Natural killer cell (primary cell): ENCODE results near the gene SOCS7. TPM values are rescaled to one million over a fixed set of nuclear protein-coding genes. Genes with fewer than 3 reads are reported as not detected.

Source experiments
- ATAC-seq, 3 donors: fragments of 150-1000 bp in 2 of 3; fragments of 200-7000 bp in 1 of 3; cut with Tn5 transposase; 1 replicate in 1 of 3; 2 replicates in 2 of 3; pipeline ENCODE4 v1.10.0; 2021; ENCODE audit warnings: mild to moderate bottlenecking in 2 of 3, moderate library complexity in 2 of 3
- DNase-seq, 2 donors: peaks; one replicate each; pipeline versions ENCODE4 v3.0.0 to v3.0.0-alpha.2; 2013 to 2021; ENCODE audit warnings: mixed read lengths in 1 of 2
- H3K27ac ChIP-seq: one replicate; pipeline ENCODE4 v1.5.1; 2013; ENCODE audit warnings: mild to moderate bottlenecking, low read length
- H3K27me3 ChIP-seq: one replicate; pipeline ENCODE4 v1.6.1; 2013; ENCODE audit warnings: low read length; ENCODE audit not compliant: control insufficient read depth, insufficient read depth
- H3K36me3 ChIP-seq: one replicate; pipeline ENCODE4 v1.6.1; 2013; ENCODE audit warnings: low read length; ENCODE audit not compliant: control insufficient read depth, insufficient read depth
- H3K4me1 ChIP-seq: one replicate; pipeline ENCODE4 v1.6.1; 2013; ENCODE audit warnings: low read length; ENCODE audit not compliant: control insufficient read depth, insufficient read depth
- H3K4me3 ChIP-seq: one replicate; pipeline ENCODE4 v1.5.1; 2013; ENCODE audit warnings: low read length
- H3K9me3 ChIP-seq: one replicate; pipeline ENCODE4 v1.6.1; 2013; ENCODE audit warnings: low read length; ENCODE audit not compliant: control insufficient read depth, insufficient read depth
- H3K27ac Mint-ChIP-seq, 2 donors: one replicate each; pipeline ENCODE4 v1.8.0; 2022; ENCODE audit warnings: mild to moderate bottlenecking in 2 of 2, mixed read lengths in 2 of 2, moderate library complexity in 1 of 2
- H3K27me3 Mint-ChIP-seq, 2 donors: one replicate each; pipeline ENCODE4 v1.8.0; 2022; ENCODE audit warnings: low read depth in 2 of 2, mixed read lengths in 2 of 2
- H3K36me3 Mint-ChIP-seq: one replicate; pipeline ENCODE4 v1.8.0; 2022; ENCODE audit warnings: mixed read lengths
- H3K4me1 Mint-ChIP-seq, 2 donors: one replicate each; pipeline ENCODE4 v1.8.0; 2022; ENCODE audit warnings: mixed read lengths in 2 of 2
- H3K4me3 Mint-ChIP-seq: one replicate; pipeline ENCODE4 v1.8.0; 2022; ENCODE audit warnings: mild to moderate bottlenecking, moderate library complexity, mixed read lengths
- H3K9me3 Mint-ChIP-seq, 2 donors: one replicate each; pipeline ENCODE4 v1.8.0; 2022; ENCODE audit warnings: mixed read lengths in 2 of 2
- WGBS: methylation state at CpG from one replicate; pipeline ENCODE4 v1.1.7; 2013; ENCODE audit warnings: missing lambda C conversion rate; ENCODE audit not compliant: insufficient coverage; 5-methylcytosine and 5-hydroxymethylcytosine counted together
- intact Hi-C: fragments of 100-400 bp; cut with micrococcal nuclease; formaldehyde crosslinking; loops from one replicate; pipeline ENCODE4 v1.14.2; 2022
- total RNA-seq, 4 donors: library from RNA; stranded (reverse); fragments of 120-200 nt in 1 of 4; gene quantifications; one replicate each; pipeline versions ENCODE4 v1.2.3 to v1.2.4, GENCODE V29; 2013 to 2022
- TF ChIP-seq, protein P1 (sequence below): fragments of 200-600 bp; IDR thresholded peaks from one replicate; pipeline ENCODE4 v1.8.0; 2022; ENCODE audit warnings: antibody characterized with exemption

SOCS7 gene
- total RNA-seq, 3 donors from 2014 or later (not counting 1 experiment from before 2014, with no cell fraction given): 13.6 to 31.8 (median 21.2) TPM

DNA sequence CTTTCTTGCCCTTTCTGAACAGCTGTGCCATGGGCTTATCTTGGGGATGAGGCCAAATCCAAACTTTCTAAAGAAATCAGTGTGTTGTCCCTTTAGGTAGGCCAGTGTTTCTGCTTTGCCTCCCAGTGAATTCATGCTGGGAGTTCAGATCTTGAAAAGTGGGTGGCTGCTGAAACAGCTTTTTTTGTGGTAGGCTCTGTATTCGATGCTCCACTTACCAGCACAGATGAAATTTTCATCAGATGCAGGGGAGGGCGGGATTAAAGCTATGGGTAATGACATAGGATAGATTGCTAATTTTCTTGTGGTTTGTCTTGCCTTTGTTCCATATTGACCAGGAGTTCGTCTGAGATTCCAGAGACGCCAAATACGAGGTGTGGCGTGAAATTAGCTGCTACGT, 2.8 kb downstream of the SOCS7 start:
- DNase-seq (no peak), ATAC-seq (no peak)
- Histone ChIP-seq H3K4me1 (peaks cover 19% of the 10 kb centered on the region), H3K27ac (no peak overlapping the region), H3K27me3 (no peaks in the 10 kb centered on the region), H3K9me3 (no peaks in the 10 kb centered on the region), H3K4me3 (no peak overlapping the region), H3K36me3 (no peaks in the 10 kb centered on the region)
- no peaks in the 10 kb centered on the region for H3K9me3 Mint-ChIP-seq
- peaks cover 46 to 56% of the 10 kb centered on the region in 2 donors for H3K4me1 Mint-ChIP-seq
- peak overlapping the region; percentile 87 for H3K4me3 Mint-ChIP-seq
- intact Hi-C loops: no loop called here
- TF ChIP-seq, protein P1, sequence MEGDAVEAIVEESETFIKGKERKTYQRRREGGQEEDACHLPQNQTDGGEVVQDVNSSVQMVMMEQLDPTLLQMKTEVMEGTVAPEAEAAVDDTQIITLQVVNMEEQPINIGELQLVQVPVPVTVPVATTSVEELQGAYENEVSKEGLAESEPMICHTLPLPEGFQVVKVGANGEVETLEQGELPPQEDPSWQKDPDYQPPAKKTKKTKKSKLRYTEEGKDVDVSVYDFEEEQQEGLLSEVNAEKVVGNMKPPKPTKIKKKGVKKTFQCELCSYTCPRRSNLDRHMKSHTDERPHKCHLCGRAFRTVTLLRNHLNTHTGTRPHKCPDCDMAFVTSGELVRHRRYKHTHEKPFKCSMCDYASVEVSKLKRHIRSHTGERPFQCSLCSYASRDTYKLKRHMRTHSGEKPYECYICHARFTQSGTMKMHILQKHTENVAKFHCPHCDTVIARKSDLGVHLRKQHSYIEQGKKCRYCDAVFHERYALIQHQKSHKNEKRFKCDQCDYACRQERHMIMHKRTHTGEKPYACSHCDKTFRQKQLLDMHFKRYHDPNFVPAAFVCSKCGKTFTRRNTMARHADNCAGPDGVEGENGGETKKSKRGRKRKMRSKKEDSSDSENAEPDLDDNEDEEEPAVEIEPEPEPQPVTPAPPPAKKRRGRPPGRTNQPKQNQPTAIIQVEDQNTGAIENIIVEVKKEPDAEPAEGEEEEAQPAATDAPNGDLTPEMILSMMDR: no peak
- 94% methylated on average over 7 of the region's 7 CpGs for WGBS
- no peaks in the 10 kb centered on the region for H3K36me3 Mint-ChIP-seq
- no peaks in the 10 kb centered on the region for H3K27me3 Mint-ChIP-seq
- H3K27ac Mint-ChIP-seq: no peak overlapping the region

GRCh38 chr17:38355251-38355650, 3.6 kb downstream of the SOCS7 start:
- Histone ChIP-seq H3K27me3 (no peaks in the 10 kb centered on the region), H3K9me3 (no peaks in the 10 kb centered on the region), H3K27ac (no peak overlapping the region), H3K36me3 (no peaks in the 10 kb centered on the region), H3K4me1 (peaks cover 19% of the 10 kb centered on the region), H3K4me3 (no peak overlapping the region)
- 99% methylated on average over 3 of the region's 4 CpGs for WGBS
- no peak for DNase-seq
- intact Hi-C loops: no loop called here
- Mint-ChIP-seq H3K36me3 (no peaks in the 10 kb centered on the region), H3K27me3 (no peaks in the 10 kb centered on the region), H3K27ac (no peak overlapping the region), H3K9me3 (no peaks in the 10 kb centered on the region), H3K4me3 (peak overlapping the region; percentile 30), H3K4me1 (peaks cover 46 to 56% of the 10 kb centered on the region in 2 donors)
- TF ChIP-seq, protein P1: no peak
- ATAC-seq: no peak

GRCh38 chr17:38357486-38358123, 6.0 kb downstream of the SOCS7 start:
- Mint-ChIP-seq H3K27me3 (no peaks in the 10 kb centered on the region), H3K4me3 (no peak overlapping the region), H3K27ac (no peak overlapping the region), H3K9me3 (no peaks in the 10 kb centered on the region), H3K36me3 (no peaks in the 10 kb centered on the region), H3K4me1 (peaks cover 40 to 57% of the 10 kb centered on the region in 2 donors)
- no peaks in the 10 kb centered on the region for H3K27me3 ChIP-seq
- no peaks in the 10 kb centered on the region for H3K36me3 ChIP-seq
- H3K4me1 ChIP-seq: peaks cover 13% of the 10 kb centered on the region
- ATAC-seq (no peak), DNase-seq (no peak)
- no peaks in the 10 kb centered on the region for H3K9me3 ChIP-seq
- intact Hi-C loops: no loop called here
- TF ChIP-seq, protein P1: no peak
- no peak overlapping the region for H3K27ac ChIP-seq
- 90% methylated on average over 2 of the region's 2 CpGs for WGBS
- H3K4me3 ChIP-seq: no peak overlapping the region
